Nephron (organoid): ENCODE measurements around the gene TPCN1.

Source experiments
- H3K27ac Mint-ChIP-seq, 3 experiments: 2 replicates each; pipeline ENCODE4 v1.8.0; 2020; ENCODE audit warnings: mixed read lengths in 3 of 3, mild to moderate bottlenecking in 2 of 3, moderate library complexity in 1 of 3
- H3K27me3 Mint-ChIP-seq: 2 replicates; pipeline ENCODE4 v1.8.0; 2021; ENCODE audit warnings: low read depth, mild to moderate bottlenecking, moderate library complexity, mixed read lengths
- H3K36me3 Mint-ChIP-seq: 2 replicates; pipeline ENCODE4 v1.8.0; 2020; ENCODE audit warnings: low read depth, mixed read lengths
- H3K4me1 Mint-ChIP-seq: 2 replicates; pipeline ENCODE4 v1.8.0; 2020; ENCODE audit warnings: mixed read lengths
- H3K4me3 Mint-ChIP-seq, 3 experiments: 2 replicates each; pipeline ENCODE4 v1.8.0; 2020; ENCODE audit warnings: mild to moderate bottlenecking in 3 of 3, mixed read lengths in 3 of 3, moderate library complexity in 2 of 3
- H3K9me3 Mint-ChIP-seq: 2 replicates; pipeline ENCODE4 v1.8.0; 2020; ENCODE audit warnings: mixed read lengths
- TF ChIP-seq, protein P1 (sequence below), 3 experiments: fragments of 200-600 bp; sonication (generic); IDR thresholded peaks; one replicate each; pipeline ENCODE4 v1.5.0; 2021; ENCODE audit warnings: antibody characterized with exemption in 3 of 3; ENCODE audit not compliant: unreplicated experiment in 3 of 3

Gene TPCN1

DNA sequence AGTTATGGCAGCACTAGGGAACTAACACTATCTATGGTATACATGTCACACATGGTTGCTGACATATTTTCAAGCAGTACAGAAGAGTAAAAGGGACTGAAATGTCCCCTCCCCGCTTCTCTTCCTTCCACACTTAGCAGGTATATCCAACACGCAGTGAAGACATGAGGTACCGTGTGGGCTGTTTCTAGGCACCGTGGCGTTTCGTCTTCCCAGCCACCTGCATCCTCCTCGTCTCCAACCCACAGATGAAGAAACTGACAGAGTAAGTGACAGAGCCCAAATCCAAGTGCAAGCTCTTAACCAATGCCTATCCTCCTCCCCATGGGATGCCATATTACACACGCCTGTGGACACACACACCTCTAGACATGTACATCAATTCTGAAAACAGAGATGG lies 81.2 kb downstream of the TPCN1 start:
- Mint-ChIP-seq H3K9me3 (no peaks in the 10 kb centered on the region), H3K36me3 (no peaks in the 10 kb centered on the region), H3K27ac (no peak overlapping the region), H3K27me3 (no peaks in the 10 kb centered on the region), H3K4me1 (no peaks in the 10 kb centered on the region), H3K4me3 (no peak overlapping the region)
- TF ChIP-seq, protein P1, sequence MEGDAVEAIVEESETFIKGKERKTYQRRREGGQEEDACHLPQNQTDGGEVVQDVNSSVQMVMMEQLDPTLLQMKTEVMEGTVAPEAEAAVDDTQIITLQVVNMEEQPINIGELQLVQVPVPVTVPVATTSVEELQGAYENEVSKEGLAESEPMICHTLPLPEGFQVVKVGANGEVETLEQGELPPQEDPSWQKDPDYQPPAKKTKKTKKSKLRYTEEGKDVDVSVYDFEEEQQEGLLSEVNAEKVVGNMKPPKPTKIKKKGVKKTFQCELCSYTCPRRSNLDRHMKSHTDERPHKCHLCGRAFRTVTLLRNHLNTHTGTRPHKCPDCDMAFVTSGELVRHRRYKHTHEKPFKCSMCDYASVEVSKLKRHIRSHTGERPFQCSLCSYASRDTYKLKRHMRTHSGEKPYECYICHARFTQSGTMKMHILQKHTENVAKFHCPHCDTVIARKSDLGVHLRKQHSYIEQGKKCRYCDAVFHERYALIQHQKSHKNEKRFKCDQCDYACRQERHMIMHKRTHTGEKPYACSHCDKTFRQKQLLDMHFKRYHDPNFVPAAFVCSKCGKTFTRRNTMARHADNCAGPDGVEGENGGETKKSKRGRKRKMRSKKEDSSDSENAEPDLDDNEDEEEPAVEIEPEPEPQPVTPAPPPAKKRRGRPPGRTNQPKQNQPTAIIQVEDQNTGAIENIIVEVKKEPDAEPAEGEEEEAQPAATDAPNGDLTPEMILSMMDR (IDR thresholded peaks at IDR 0.05; ENCODE audit: unreplicated experiment in 3 of 3) = no peak

- Mint-ChIP-seq H3K27me3 (no peaks in the 10 kb centered on the region), H3K27ac (no peak overlapping the region), H3K36me3 (no peaks in the 10 kb centered on the region), H3K9me3 (no peaks in the 10 kb centered on the region), H3K4me3 (no peak overlapping the region), H3K4me1 (no peaks in the 10 kb centered on the region)
- TF ChIP-seq, protein P1 (IDR thresholded peaks at IDR 0.05; ENCODE audit: unreplicated experiment in 3 of 3) = no peak
These were observed 81.8 kb downstream of the TPCN1 start for GRCh38 chr12:113302886-113303640.

DNA sequence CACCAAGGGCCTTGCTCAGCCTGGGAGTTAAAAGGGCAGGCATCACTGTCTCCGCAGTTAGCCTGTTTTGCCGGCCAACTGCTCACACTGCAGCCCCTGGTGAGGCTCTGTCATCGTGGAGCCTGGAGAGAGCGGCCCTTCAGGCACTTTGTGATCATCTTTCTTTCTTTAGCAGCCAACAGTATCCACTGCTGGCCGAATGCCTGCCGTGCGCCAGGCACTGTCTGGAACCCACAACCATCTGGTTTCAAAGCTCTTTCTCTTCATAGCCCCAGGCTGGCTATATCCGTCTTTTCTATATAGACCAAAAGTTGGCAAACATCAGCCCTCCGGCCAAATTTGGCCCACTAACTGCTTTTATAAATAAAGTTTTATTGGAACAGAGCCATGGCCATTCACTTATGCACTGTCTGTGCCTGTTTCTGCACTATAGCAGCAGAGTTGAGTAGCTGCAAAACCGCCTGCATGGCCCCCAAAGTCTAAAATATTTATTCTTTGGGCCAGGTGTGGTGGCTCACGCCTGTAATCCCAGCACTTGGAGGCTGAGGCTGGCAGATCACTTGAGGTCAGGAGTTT lies 84.1 kb downstream of the TPCN1 start:
- Mint-ChIP-seq H3K27me3 (no peaks in the 10 kb centered on the region), H3K27ac (no peak overlapping the region), H3K36me3 (peaks cover 1% of the 10 kb centered on the region), H3K4me1 (no peaks in the 10 kb centered on the region), H3K4me3 (no peak overlapping the region), H3K9me3 (no peaks in the 10 kb centered on the region)
- TF ChIP-seq, protein P1 (IDR thresholded peaks at IDR 0.05; ENCODE audit: unreplicated experiment in 3 of 3) = no peak

- H3K27me3 Mint-ChIP-seq = no peaks in the 10 kb centered on the region
- TF ChIP-seq, protein P1 (IDR thresholded peaks at IDR 0.05; ENCODE audit: unreplicated experiment in 3 of 3) = no peak
- H3K4me3 Mint-ChIP-seq = no peak overlapping the region
- no peaks in the 10 kb centered on the region for H3K4me1 Mint-ChIP-seq
- H3K36me3 Mint-ChIP-seq = peaks cover 5% of the 10 kb centered on the region
- H3K9me3 Mint-ChIP-seq = no peaks in the 10 kb centered on the region
- no peak overlapping the region for H3K27ac Mint-ChIP-seq
These were observed 85.1 kb downstream of the TPCN1 start for GRCh38 chr12:113306382-113306781.

- peaks cover 4% of the 10 kb centered on the region for H3K4me1 Mint-ChIP-seq
These were observed 89.2 kb downstream of the TPCN1 start for GRCh38 chr12:113310489-113310888.

More at GRCh38 chr12:113310489-113310888, 89.2 kb downstream of the TPCN1 start:
- H3K27ac Mint-ChIP-seq = no peak overlapping the region
- H3K36me3 Mint-ChIP-seq = peaks cover 5% of the 10 kb centered on the region
- no peaks in the 10 kb centered on the region for H3K9me3 Mint-ChIP-seq
- no peaks in the 10 kb centered on the region for H3K27me3 Mint-ChIP-seq
- no peak overlapping the region for H3K4me3 Mint-ChIP-seq
- TF ChIP-seq, protein P1 (IDR thresholded peaks at IDR 0.05; ENCODE audit: unreplicated experiment in 3 of 3) = no peak
